MV-4-11 (cell line): ENCODE data around the gene FBXO41.
A peak's percentile ranks its signal among the peaks of the same experiment; 100 is the strongest.

Source experiments
- DNase-seq: peaks from one replicate; lab custom pipeline; 2025; lab: John Stamatoyannopoulos, UW

FBXO41 gene

DNA sequence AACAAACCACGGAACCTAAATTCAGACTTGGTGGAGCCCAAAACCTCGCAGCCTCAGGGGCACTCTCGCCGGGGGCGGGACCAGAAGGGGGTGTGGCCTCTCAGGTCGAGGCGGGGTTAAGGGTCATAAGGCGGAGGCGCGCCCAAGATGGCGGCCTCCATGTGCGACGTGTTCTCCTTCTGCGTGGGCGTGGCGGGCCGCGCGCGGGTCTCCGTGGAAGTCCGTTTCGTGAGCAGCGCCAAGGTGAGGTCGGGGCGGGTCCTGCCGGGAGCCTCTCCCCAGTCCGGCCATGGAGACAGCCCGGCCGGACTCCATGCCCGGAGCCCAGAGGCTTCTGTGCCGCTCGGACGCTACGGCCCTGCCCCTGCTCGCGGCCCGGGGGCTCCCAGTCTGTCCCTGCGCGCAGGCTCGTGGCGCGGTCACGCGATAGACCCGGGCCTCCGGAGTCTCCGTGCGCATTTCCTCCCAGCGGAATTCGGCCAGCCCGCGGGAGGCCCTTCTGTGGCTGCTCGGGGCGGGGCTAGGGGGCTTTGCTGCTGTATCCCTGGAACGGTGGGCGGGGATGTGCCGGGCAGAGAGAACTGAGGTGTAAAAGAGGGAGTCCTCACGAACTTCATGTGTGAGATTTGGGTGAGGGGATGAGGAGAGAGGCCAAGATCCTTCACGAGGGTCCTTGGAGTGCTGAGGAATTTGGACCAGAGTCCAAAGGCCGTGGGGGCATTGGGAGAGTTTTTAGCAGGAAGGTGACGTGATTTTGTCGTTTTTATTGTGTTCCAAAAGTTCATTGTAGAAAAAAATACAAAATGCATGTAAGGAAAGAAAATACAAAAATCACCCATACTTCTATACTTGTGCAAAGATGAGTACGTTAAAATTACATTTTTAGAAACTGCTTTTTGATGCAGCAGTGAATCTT lies 69.9 kb downstream of the FBXO41 start, which contains the start of gene SMYD5:
Gene SMYD5, plus strand, starts transcription at position 126 of the 916 bp plus-strand sequence. Its CDS starts 22 bp downstream, at position 148.
- peak; percentile 82 for DNase-seq

- peak; percentile 66 for DNase-seq
These were observed 71.7 kb downstream of the FBXO41 start for GRCh38 chr2:73212448-73213176.

DNA sequence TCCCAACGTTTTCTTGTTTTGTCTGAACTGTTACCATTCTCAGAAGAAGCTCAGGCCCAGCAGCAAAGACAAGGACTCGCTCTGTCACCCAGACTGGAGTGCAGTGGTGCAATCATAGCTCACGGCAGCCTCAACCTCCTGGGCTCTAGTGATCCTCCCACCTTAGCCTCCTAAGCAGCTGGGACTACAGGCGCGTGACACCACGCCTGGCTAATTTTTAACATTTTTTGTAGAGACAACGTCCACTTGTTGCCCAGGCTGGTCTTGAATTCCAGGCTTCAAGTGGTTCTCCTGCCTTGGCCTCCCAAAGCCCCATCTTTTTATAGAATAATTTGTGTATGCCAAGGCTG lies 72.2 kb downstream of the FBXO41 start:
- no peak for DNase-seq

GRCh38 chr2:73210696-73211095 lies 73.6 kb downstream of the FBXO41 start:
- DNase-seq = no peak

GRCh38 chr2:73210019-73210418 lies 74.3 kb downstream of the FBXO41 start:
- no peak for DNase-seq

DNA sequence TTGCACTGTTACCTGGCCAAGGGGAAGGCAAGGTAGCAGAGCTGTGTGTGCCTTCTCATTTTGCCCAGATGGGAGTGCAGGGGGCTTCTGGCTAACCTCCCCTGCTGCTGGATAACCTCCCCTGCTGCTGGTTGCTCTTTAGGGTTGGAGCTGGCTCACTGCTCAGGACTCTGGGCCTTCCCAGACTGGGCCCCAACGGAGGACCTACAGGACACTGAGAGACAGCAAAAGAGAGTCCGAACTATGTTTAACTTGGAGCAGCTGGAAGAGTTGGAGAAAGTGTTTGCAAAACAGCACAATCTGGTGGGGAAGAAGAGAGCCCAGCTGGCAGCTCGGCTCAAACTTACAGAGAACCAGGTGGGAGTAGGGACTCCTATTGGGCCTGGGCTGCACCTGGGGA lies 76.0 kb downstream of the FBXO41 start:
- DNase-seq = no peak

GRCh38 chr2:73205611-73206010 lies 78.7 kb downstream of the FBXO41 start:
- no peak for DNase-seq
